GM13977 (cell line): ENCODE data around the gene SV2C.

ENCODE experiments used
- DNase-seq: peaks from one replicate; pipeline ENCODE4 v3.0.0; 2012; ENCODE audit warnings: low spot score
- CTCF ChIP-seq: IDR thresholded peaks from 2 replicates; pipeline ENCODE4 v1.5.1; 2012; ENCODE audit warnings: mild to moderate bottlenecking, control low read depth; ENCODE audit not compliant: insufficient read depth; ENCODE audit errors: extremely low read depth, missing control alignments
- in situ Hi-C: fragments of 300-500 bp; cut with MboI; formaldehyde crosslinking; loops from one replicate; pipeline ENCODE4 v1.12.0; 2022; ENCODE audit warnings: low sequenced_read_pairs, low pct_unique_long_range_greater_than_20kb, mixed read lengths, inconsistent platforms; ENCODE audit not compliant: unreplicated experiment

SV2C gene

GRCh38 chr5:76342474-76342873, 259.3 kb downstream of the SV2C start:
- TF ChIP-seq CTCF: no peak
- in situ Hi-C loops: no loop called here
- no peak for DNase-seq

- no peak for DNase-seq
- TF ChIP-seq CTCF: no peak
- in situ Hi-C loops: no loop called here
These were observed 262.4 kb downstream of the SV2C start for GRCh38 chr5:76345582-76345981.

GRCh38 chr5:76351176-76351575, 268.0 kb downstream of the SV2C start:
- in situ Hi-C loops: no loop called here
- no peak for DNase-seq
- TF ChIP-seq CTCF: no peak

GRCh38 chr5:76351577-76351976, 268.4 kb downstream of the SV2C start:
- peak; percentile 78 for DNase-seq
- in situ Hi-C loops: no loop called here
- no peak for TF ChIP-seq CTCF

GRCh38 chr5:76356887-76357286, 273.7 kb downstream of the SV2C start:
- TF ChIP-seq CTCF: no peak
- no peak for DNase-seq
- in situ Hi-C loops: no loop called here

- in situ Hi-C loops: no loop called here
- no peak for DNase-seq
These were observed 280.4 kb downstream of the SV2C start for GRCh38 chr5:76363352-76364225.

More at GRCh38 chr5:76363352-76364225, 280.4 kb downstream of the SV2C start:
- TF ChIP-seq CTCF: no peak
